Left renal pelvis (tissue), 4 donors: Measurements from ENCODE around the gene WDR17. TPM values are rescaled to one million over a fixed set of nuclear protein-coding genes. Genes with fewer than 3 reads are reported as not detected.

ENCODE experiments used
- DNase-seq, 4 donors: peaks; one replicate each; pipeline ENCODE4 v3.0.0-alpha.2; 2013; ENCODE audit warnings: low read depth in 4 of 4, low spot score in 3 of 4
- polyA plus RNA-seq, 4 donors: library from polyadenylated mRNA; unstranded; fragments of 120-200 nt; gene quantifications; one replicate each; pipeline ENCODE4 v1.2.1, GENCODE V29; 2013; ENCODE audit not compliant: insufficient read length in 4 of 4

WDR17 gene
- polyA plus RNA-seq, result 1 to 10 TPM; 1.5 to 10.0 (median 7.4) TPM

DNA sequence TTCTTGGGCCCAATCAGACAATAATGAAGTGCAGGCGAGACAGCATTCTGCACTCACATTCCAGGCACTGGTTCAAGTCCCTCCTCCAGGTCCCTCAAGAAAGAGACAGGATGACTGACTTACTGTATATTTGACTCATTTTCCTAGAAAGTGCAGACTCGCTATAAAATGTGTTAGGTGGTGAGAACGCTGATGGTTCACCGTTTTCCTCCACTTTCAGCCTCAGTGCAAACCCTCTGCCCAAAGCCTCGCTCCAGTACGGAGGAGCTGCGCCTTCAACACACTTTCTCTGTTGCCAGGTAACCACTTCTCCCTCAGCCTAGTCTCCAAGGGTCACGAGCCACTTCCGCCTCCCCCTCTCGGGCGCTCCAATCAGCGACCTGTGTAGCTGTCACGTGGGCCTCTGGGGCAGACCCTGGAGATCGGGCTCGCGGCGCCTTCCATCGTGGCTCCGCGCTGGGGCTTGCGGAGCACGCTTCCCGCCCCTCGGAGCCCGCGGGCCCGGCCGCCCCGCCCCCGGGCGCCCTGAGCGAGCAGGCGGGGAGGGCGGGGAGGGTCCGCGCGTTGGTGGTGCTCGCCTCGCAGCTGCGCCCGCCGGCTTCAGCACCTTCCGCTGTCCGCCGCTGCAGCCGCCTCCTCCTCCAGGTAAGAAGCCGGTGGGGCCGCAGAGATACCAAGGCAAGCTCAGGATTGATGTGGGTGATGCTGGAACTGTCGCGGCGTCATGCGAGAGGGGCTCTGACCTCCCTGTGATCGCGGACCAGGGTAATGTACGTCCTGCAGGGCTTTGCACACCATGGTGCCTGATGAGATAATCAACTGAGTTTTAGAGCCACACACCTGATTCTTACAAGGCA is at the start of gene WDR17:
Gene WDR17 (plus strand): TSS at position 407 of the 857 bp plus-strand sequence. CDS start 45,740 bp downstream, outside the sequence.
- DNase-seq, result peak; percentile 64 to 84 (median 71)

DNA sequence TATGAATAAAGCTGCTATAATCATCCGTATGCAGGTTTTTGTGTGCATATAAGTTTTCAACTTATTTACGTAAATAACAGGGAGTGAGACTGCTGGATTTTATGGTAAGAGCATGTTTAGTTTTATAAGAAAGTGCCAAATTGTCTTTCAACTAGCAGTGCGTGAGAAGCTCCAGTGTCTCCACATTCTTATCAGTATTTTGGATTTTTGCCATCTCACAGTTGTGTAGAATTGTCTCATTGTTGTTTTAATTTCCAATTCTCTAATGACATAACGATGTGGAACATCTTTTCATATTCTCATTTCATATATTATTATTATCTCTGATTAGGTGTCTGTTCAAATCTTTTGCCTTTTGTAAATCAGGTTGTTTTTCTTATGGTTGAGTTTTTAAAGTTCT is 49.0 kb upstream of the WDR17 start:
- no peak for DNase-seq

DNA sequence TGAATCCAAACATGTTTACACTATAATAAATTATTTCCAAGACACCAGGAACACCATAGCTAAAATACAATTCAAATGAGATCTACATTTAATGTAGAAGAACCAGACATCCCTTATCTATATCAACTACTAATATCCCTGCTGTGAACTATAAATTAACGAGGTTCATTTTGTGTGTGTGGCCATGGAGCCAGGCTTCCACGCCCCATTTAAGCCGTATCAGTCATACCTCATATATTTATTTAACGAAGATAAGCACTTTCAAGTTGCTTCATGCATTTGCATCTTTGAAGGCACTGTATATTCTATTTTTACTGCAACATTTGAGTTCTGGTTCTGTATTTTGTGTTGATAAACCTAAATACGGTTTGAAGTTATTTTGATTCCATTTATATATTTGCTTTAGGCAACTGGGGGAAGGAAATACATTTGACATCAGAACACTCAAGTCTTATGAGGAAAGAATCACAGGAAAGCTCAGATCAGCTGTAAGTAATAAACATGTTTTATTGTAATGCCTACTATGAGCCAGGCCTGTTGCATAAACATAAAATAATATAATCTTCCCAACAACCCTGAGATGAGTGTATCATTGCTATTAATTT is 45.1 kb upstream of the WDR17 start:
- DNase-seq, result no peak

DNA sequence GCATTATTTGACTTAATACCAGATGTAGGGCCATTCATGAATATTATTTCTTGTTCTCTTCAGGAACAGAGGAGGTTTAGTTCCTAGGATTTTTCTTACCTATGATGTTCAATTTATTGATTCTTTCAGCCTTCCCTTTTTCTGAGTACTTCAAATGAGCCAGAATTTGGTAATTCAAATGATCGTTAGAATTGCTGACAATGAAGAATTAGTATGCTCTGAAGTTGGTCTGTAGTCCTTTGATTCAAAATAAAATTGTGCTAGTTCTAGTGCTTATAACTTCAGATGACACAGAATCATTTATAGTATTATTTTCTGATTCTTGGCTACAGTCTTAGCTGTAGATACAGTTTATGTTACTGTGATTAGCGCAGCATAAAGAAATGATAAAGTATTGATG is 35.2 kb upstream of the WDR17 start:
- no peak for DNase-seq

DNA sequence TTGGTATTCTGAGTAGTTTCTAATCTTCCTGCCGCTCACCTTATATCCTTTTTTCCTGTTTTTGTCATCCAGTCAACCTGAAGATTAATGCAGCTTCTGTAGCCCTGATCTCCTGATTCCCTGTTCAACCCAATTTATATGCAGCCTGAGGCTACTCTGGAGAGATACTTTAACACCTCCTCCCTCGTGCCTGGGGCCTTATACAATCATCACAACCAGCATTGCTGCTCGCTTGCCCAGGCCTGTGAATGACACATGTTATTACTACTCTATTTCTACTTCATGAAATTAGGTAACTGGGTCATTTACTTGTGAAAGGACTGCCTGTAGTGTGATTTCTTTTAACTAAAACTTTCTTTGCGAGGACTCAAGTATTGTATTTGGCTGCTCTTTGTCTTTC is 33.7 kb upstream of the WDR17 start:
- DNase-seq, result no peak

DNA sequence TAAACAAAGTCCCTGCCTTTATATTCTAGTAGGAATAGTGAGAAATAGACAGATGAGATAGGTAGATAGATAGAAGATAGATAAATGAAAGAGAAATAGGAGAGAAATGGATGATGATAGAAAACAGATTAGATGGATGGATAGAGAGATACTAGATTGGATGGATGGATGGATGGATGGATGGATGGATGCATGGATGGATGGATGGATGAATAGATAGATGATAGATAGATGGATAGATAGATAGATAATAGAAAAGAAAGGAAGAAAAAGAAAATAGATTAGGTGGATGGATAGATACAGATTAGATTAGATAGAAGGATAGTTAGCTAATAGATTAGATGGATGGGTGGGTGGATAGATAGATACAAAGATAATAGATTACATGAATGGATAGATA is 33.2 kb upstream of the WDR17 start:
- no peak for DNase-seq

DNA sequence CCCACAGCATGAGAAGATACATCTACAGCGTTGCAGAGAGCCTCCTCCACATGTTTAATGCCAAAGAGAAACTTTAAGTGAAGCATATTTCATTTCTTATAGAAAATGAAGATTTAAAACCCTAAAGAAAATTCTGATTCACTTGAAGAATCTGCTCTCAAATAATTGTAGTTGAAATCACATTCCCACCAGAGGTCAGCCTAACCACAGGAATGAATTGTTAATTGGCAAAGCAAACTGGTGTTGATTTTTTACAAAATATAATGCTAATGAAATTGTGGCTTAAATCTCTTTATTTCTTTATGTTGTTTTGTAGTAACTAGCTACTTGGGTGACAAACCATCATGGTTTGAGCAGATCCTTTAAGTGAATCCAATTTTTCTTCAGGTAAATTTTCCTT is 31.1 kb upstream of the WDR17 start:
- peak in 3 of 4 donors; percentile 7 to 17 (median 12) for DNase-seq

DNA sequence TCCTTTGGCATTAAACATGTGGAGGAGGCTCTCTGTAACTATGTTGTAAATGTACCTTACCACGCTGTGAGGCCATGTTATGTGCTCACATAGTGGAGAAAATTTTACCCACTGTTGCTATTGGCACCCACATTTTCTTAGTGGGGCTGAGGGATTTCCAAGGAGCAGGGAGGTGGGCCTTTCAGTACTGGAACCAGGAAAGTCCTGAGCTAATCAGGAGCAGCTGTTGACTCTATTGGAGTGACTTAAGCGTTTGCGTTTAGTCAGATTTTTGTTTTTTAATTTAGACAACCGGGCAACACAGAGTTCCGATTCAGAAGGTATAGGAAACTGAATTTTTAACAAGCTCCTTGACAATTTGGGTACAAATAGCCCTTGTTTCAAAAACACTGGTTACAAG is 30.7 kb upstream of the WDR17 start:
- DNase-seq, result no peak

DNA sequence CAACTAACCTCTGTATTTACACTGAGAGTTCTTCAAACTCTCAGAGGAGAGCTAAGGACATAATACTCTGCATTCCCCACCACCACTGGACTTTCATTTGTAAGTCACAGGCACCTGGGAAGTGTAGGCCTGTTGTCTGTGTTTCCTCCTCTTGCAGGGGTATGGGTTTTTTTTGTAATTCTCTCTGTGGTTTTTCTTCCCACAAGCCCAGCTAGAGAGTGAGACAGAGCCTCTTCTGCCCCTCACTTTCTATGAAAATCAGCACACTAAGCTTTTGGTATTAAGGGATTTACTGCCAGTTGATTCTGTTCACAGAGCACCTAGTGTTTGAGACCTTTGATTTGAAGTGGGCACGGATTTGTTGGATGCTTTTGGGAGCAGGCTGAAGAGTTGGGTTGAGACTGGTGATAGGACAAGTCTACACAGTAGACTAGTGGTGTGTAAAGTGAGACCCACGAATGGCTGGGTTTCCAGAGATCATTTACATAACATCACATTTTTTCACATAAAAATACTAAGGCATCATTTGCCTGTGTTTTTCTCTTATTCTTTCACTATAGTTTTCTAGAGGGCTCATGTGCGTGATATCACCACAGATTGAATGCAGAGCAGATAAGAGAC is 28.9 kb upstream of the WDR17 start:
- no peak for DNase-seq

DNA sequence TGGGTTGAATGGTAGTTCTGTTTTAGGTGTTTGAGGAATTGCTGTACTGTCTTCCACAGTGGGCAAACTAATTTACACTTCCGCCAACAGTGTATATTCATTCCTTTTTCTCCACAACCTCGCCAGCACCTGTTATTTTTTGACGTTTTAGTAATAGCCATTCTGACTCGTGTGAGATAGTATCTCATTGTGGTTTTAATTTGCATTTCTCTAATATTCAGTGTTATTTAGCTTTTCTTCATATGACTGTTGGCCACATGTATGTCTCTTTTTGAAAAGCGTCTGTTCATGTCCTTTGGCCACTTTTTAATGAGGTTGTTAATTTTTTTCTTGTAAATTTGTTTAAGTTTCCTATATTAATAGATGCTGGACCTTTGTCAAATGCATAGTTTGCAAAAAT is 26.9 kb upstream of the WDR17 start:
- no peak for DNase-seq

DNA sequence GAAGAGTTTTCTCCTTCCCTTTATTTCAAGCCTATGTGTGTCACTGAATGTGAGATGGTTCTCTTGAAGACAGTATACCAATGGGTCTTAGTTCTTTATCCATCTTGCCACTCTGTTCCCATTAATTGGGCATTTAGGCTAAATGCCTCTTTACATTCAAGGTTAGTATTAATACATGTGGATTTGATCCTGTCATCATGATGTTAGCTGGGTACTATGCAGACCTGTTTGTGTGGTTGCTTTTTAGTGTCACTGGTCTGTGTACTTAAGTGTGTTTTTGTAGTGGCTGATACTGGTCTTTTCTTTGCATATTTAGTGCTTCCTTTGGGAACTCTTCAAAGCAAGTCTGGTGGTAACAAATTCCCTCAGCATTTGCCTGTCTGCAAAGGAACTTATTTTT is 23.4 kb upstream of the WDR17 start:
- DNase-seq, result no peak

DNA sequence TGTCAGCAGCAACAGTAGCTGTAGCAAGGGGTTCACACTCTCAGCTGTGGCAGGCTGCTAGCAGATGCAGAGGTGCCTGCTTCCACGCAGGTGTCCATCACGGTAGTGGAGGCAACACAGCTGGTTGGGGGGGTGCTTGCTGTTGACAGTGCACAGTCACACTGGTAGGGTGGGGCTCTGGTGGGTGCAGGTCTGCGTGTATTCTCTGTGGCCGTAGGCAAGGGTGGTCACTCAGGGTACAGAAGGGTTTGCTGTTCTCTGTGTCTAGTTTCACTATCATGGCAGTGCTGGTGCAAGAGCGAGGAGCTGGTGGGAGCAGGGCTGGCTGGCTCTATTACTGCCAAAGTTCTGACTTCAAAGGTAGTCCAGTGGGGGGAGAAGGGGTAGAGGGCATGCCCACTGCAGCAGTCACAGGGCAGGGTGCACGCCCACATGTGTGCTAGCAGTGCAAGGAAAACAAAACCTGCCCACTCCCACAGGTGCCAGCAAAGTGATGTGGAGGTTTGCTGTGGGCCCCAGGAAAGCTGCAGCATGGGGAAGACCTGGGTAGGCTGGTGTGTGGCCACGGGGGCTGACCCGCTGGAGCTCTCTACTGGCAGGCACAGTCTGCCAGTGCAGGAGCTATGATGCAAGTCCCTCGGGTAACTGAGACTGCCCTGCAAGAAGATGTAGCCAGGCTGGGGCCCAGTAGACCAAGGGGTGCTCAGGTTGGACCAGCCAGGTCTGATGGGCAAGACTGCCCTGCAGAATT is 21.6 kb upstream of the WDR17 start:
- DNase-seq, result no peak

DNA sequence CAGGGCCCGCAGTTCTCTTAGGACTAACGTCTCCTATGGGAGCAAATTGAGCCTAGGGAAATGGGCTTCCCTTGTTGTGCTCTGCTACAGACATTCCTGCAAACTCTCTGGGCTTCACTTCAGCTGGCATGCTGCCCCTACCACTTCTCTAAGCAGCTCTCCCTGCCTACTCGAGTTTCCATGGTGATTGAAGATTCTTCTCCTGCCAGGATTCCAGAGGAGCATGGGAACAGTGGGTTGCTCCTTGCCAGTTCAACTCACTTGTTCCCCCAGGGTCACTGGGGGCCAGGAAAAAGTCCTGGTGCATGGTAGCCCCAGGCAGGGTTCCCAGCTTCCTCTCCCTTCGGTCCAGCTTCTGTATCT is 21.1 kb upstream of the WDR17 start:
- DNase-seq, result no peak

DNA sequence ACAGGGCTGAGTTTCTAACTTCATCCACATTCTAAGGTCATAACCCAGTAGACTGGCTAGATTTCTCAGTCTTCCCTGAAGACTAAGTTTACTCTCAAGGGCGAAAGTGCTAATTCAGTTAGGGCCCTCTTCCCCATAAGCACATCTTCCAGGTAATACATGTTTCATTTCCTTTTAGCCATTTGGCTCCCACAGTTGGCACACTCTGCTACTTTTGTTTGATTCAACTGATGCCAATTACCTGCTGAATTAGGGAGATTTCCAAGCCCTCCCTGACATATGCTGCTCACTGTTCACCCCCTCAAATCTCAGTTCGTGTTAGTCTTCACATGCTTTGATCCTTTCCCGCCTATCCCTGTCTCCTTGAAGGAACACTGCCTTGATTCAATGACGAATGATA is 17.0 kb upstream of the WDR17 start:
- no peak for DNase-seq

DNA sequence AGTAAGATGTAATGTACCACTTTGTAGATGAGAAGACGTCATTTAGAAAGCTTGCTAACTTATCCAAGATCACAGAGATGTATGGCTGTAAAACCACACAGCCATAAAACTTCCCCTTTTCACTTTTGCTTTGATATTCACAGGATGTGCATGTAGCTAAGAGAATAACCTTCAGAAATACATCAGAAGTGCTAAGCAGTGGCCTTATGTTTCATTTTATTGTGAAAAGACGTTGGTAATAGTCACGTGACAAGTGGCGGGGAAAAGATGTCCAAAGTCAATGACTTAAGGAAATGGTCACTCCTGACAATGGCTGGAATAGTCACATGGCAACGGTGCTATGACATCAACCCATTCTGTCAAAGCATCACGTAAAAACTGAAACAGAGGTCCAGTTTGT is 12.9 kb upstream of the WDR17 start:
- DNase-seq, result no peak

DNA sequence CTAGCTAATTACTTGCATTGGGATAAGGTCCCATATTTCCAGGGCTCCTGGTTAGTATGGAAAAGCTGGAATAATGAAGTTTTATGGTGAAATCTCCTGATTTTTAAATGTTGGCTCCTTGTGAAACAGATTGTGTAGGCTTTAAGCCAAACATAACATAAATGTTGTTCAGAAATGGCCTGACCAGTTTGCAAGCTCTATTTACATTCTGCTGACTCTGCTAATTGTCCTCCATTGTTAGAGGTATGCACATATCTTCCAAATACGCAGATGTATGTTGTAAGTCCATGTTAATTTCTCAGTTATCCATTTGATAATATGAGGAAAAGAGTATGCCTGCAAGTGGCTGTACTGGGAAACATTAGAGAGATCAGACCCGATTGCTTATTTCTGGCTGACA is 11.9 kb upstream of the WDR17 start:
- no peak for DNase-seq

DNA sequence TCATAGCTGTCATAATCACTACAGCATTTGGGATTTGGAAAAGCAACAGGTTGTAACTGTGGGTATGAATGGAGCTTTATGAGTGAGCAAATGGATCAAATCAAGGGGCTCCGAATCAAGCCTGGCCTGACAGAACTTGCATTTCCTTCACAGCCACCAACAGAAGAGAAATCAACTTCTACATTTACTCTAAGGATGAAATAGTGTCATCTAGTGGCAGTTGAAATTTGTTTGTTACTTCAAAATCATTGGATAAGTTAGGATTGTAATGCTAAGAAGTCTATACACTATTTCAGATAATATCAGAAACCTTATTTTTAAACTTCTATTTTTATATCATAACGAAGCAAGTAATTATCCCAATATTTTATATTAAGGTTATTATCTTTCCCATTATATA is 10.7 kb upstream of the WDR17 start:
- DNase-seq, result no peak

DNA sequence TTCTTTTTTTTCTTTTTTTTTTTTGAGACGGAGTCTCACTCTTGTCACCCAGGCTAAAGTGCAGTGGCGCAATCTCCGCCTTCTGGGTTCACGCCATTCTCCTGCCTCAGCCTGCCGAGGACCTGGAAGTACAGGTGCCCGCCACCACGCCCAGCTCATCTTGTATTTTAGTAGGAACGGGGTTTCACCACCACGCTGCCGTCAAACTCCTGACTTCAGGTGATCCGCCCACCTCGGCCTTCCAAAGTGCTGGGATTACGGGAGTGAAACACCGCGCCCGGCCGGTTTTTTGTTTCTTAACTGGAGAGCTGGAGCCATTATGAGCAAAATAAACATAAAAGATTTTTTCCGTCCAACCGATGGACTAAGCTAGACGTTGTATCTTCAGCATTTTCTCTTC is 1.9 kb upstream of the WDR17 start:
- DNase-seq, result no peak

DNA sequence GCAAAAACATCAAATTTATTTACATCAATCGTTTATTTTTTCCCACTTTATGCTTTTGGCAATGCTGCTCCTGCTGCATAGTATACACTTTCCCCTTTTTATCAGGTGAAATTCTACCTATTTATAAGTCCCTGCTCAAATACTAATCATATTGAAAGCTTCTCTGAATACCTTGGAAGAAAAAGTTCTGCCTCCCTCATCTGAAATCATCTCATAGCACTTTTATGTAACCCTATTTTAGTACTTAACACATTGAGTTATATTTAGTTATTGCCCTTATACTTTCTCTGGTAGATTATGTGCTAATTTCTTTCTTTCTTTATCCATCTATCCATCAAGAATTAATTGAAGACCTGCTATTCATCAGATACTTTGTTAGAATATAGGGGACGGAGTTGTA is 1.1 kb upstream of the WDR17 start:
- DNase-seq, result no peak

DNA sequence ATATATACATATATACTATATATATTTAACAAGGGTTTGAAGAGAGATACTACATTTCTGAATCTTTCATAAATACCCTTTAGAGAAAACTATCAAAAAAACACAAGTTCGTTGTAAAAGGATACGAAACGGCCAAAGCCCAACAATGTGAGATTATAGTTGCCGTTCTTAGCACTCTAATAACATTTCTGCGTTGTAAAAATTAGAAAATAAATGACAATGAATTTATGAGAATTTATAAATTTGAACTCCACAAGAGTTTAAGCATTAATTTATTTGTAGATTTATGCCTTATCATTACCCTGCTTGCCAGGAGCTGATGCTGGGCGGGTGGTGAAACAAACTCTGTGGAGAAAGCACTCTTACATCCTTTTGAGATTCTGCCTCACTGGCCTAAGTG is 1.1 kb downstream of the WDR17 start:
- DNase-seq, result no peak

DNA sequence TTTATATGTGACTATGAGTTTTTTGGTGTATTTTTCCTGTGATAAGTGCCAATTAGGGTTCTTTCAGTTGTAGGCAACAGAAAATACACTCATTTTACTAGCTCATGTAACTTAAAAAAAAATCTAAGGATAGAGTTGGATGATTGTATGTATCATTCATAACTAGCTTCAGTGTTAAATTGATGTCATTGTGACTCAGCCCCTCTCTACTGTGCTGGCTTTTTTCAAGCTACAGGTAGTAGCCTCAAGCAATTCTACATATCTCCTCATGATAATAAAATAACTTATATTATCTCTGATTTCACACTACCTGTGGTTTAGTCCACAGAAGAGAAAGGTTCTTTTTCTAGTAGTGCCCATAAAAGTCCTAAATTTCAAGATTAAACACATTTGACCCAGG is 11.9 kb downstream of the WDR17 start:
- no peak for DNase-seq
